ENCODE measurements around the gene TIMM44.

- TF ChIP-seq CTCF (conservative IDR thresholded peaks at IDR 0.05; ENCODE audit: low read length): no peak
- no peak for TF ChIP-seq EZH2phosphoT487 (IDR thresholded peaks at IDR 0.05; ENCODE audit: borderline replicate concordance, low read depth, low read length)
These were observed 38.6 kb upstream of the TIMM44 start for GRCh38 chr19:7982103-7982502.

All from OCI-LY7 (cell line).